ENCODE results near the gene RAB11FIP5.

The RAB11FIP5 gene

DNA sequence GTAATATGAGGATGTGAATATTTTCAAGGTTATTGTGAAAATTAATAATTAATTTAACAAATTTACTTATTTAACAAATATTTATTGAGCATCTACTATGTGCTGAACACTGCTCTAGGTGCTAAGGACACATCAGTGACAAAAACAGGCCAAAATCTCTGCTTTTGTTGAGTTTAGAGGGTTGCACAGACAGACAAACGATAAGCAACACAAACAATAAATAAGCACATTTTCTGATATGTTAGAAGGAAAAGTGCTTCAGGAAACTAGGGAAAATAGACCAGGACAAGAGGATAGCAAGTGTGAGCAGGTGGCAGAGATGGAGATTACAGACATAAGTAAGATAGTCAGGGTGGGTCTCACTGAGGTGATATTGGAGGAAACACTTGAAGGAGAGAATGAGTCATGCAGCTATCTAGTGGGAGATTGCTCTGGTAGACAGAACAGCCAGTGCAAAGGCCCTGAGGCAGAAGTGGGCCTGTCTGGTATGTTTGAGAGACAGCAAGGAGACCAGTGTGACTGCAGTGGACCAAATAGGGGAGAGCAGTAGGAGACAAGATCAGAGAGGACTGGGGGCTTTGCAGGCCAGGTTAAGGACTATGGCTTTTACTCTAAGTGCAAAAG, 79.5 kb downstream of the RAB11FIP5 start:
- no peak for DNase-seq

DNA sequence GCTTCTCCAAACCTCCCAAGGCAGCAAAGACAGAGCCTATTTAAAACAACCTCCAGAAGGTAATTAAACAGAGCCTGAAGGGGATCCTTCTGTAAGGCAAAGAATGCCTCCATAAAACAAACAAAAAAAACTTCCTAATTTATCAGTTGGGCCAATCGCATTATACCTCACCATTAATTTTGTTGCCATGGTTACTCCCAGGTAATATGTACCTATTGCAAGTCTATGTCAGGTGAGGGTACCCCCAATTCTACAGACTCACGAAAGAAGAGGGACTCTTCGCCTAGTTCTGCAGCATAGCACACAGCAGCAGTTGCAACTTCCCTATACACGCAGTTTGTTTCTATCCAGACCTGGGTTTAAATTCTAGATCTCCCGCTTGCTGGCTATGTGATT, 80.0 kb downstream of the RAB11FIP5 start:
- no peak for DNase-seq

DNA sequence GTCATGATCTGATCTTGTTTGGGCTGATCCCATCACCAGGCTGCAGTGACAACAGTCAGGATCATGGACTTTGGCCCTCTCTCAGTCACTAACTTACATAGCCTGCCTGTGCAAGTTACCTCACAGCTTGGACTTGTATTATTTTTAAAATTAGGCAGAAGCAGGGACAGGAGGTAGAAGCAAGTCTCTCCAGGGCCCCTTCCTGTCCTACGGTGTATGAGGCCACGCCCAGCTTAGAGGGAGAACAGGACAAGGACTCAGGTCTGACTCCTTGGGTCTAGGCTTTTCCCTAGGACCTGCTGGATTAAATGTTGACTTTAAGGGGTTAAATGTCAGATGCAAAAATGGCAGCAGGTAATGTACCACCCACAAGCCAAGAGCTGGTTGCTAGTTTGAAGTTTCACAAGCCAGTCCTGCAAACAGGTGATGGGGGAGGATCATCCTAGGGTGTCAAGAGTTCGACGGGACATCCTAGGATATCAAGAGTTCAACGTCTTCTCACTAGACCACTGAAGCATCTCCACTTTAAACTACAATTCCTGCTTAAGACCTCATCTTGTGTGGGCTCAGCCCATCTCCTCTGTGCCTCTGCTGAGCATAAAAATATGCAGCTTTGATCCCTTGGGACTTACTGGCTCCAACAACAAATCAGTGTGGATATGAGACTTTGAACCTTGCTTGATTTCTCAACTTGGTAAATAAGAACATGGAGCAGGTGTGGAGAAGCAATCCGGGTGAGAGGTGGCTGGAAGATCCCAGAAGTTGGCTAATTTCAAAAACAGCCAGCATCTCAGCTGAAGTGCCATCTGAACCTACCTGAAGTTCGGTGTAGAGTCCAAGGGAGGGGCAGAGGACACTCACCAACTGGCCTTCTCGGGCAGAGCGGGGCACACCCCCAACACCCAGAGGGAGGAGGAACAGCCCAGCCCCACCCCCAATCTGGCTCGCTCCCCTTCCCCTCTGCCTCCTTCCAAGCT, 80.7 kb downstream of the RAB11FIP5 start:
- DNase-seq, result no peak

DNA sequence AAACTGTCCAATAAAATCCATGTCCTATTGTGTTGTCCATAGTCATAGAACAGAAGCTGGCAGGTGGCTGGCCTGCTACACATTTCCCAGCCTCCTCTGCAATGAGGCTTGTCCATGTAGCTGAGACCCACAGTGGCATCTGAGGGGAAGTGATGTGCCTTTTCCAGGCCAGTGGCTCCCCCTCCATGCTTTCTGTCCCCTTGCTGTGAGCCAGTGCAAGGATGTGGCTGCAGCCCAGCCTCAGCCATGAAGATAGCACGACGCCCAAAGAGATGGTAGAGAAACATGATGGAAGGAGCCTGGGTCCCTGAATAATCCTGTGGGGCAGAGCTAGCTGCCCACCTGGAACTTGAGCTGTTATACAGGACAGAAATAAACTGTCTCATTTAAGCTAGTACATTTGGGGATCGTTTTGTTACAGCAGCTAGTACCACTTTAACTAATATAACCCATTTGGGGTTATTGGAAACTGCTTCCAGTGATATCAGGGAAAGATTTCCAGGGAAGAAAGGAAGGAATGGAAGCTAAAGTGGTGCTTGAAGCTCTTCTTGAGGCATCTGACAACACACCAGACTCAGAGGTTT, 81.6 kb downstream of the RAB11FIP5 start:
- no peak for DNase-seq

DNA sequence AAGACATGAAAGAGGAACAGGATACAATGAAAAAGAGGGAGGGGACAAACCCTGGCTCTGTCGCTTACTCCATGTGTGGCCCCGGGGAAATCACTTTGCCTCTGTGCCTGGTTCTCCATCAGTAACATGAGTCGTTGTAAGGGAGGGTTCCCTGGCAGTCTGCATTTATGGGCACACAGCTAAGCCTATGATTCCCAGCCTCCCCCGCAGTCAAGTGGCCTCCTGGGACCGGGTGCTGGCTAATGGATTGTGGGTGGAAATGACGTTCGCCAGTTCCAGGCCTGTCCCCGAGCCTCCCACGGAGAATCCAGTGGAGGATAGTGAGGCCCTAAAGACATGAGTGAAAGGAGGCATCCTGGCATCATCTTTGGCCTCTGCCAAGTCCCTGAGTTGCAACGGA, 83.9 kb downstream of the RAB11FIP5 start:
- no peak for DNase-seq

DNA sequence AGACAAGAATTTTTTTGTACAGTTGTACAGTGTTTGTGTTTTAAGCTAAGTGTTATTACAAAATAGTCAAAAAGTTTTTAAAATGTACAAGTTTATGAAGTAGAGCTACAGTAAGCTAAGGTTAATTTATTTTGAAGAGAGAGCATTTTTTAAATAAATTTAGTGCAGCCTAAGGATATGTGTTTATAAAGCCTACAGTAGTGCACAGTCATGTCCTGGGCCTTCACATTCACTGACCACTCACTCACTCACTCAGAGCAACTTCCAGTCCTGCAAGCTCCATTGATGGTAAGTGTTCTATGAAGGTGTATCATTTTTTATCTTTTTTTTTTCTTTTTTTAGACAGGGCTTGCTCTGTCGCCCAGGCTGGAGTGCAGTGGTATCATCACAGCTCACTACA, 85.4 kb downstream of the RAB11FIP5 start:
- no peak for DNase-seq

DNA sequence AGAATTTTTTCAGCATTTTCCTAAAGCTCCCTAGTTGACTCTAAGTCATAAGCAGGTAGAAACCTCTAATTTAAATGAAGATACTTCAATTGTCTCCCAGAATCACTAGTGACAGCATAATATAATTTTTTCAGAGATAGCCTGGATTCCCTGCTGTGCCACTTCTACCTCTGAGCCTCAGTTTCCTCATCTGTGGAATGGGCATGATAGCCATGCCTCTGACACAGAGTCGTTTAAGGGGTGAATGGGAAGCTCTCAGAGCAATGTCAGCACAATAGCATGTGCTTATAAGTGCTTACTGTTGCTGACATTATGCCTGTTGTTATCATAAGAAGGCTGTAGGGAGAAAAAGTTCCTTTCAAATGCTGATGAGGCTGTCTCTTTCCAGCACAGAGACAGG, 89.3 kb downstream of the RAB11FIP5 start:
- no peak for DNase-seq

All from cerebellar nuclear complex (tissue), 1 donor.